ENCODE data around the gene FOXA2.
"Not testable (repeated sequence)": the region's sequence is repeated elsewhere in the genome, so short reads cannot be mapped to it uniquely, and the experiment has no call there.

The FOXA2 gene

GRCh38 chr20:22567944-22568871, 16.2 kb downstream of the FOXA2 start:
- DNase-seq: no peak

GRCh38 chr20:22566876-22567658, 17.3 kb downstream of the FOXA2 start:
- DNase-seq: no peak

GRCh38 chr20:22563062-22563965, 21.1 kb downstream of the FOXA2 start:
- DNase-seq: no peak

GRCh38 chr20:22562620-22563019, 21.8 kb downstream of the FOXA2 start:
- DNase-seq: no peak

- DNase-seq: no peak
Observed at GRCh38 chr20:22561965-22562577, 22.3 kb downstream of the FOXA2 start.

- no peak for DNase-seq
Observed at GRCh38 chr20:22560817-22561216, 23.6 kb downstream of the FOXA2 start.

GRCh38 chr20:22559711-22560318, 24.6 kb downstream of the FOXA2 start:
- no peak for DNase-seq

GRCh38 chr20:22557403-22558276, 26.7 kb downstream of the FOXA2 start:
- no peak for DNase-seq

GRCh38 chr20:22556565-22557056, 27.8 kb downstream of the FOXA2 start:
- DNase-seq: no peak

GRCh38 chr20:22555791-22556564, 28.4 kb downstream of the FOXA2 start:
- DNase-seq: no peak

GRCh38 chr20:22554391-22554790, 30.0 kb downstream of the FOXA2 start:
- no peak for DNase-seq

GRCh38 chr20:22550514-22550913, 33.9 kb downstream of the FOXA2 start:
- not testable (repeated sequence) for DNase-seq

GRCh38 chr20:22548040-22548439, 36.3 kb downstream of the FOXA2 start:
- DNase-seq: no peak

- DNase-seq: no peak
Observed at GRCh38 chr20:22546344-22546743, 38.0 kb downstream of the FOXA2 start.

- DNase-seq: no peak
Observed at GRCh38 chr20:22545045-22545444, 39.3 kb downstream of the FOXA2 start.

- no peak for DNase-seq
Observed at GRCh38 chr20:22544462-22544861, 39.9 kb downstream of the FOXA2 start.

- DNase-seq: no peak
Observed at GRCh38 chr20:22542427-22542826, 41.9 kb downstream of the FOXA2 start.

GRCh38 chr20:22540832-22541231, 43.5 kb downstream of the FOXA2 start:
- DNase-seq: no peak

GRCh38 chr20:22536956-22537756, 47.2 kb downstream of the FOXA2 start:
- no peak for DNase-seq
